ENCODE measurements around the gene NOXO1. TPM values are rescaled to one million over a fixed set of nuclear protein-coding genes. Genes with fewer than 3 reads are reported as not detected.
A peak's percentile ranks its signal among the peaks of the same experiment; 100 is the strongest.

The NOXO1 gene
- total RNA-seq, 1 donor from 2014 or later: 0.42 TPM

DNA sequence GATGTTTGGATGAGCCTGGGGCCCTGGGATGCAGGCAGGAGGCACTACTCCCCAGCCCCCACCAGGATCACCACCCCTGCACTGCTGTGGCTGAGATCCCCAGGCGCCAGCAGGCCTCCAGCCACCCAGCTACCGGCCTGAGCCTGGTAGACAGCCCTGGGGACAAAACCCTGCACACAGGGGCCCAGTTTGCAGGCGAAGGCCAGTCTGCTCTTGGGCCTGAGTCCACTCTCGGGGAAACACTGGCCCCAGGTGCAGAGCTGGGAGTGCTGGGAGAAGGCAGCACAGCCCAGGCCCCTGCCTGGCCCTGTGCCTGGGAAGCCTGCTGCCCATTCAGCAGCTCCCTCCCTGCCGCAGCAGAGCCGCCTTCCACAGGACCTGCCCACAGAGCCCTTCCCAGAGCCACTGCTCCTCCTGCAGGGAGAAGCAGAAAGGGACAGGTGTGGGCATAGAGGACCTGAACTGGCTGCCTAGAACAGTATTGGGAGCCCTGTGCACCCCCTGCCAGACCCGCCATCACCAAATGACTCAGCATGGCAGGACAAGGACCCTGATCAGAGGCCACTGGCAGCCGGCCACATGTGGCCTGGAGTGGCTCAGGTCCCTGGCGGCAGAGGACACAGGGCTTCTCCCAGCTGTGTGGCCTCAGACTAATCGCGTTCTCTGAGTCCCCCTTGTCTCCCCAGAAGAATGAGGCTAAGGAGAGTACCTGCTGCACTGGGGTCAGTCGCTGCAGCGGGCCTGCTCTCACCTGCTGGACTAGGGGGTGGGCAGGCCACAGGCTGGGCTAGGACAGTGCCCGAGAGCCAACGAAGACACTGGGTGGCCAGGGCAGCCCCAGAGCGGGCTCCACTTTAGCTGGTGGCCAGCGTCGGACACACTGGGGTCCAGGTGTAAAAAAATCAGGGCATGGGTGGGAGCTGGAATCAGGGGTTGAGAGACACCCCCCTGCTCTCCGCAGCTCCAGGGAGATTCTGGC, 48.9 kb downstream of the NOXO1 start:
- Mint-ChIP-seq H3K27me3 (ENCODE audit: low read depth) (peaks cover 9% of the 10 kb centered on the region), H3K4me1 (peaks cover 5% of the 10 kb centered on the region), H3K9me3 (no peaks in the 10 kb centered on the region), H3K4me3 (no peak overlapping the region), H3K27ac (no peak overlapping the region), H3K36me3 (peaks cover 7% of the 10 kb centered on the region)
- TF ChIP-seq CTCF (IDR thresholded peaks at IDR 0.05; ENCODE audit: unreplicated experiment): no peak
- no peak for DNase-seq (ENCODE audit: low spot score in 2 of 2, unreplicated experiment in 2 of 2)

DNA sequence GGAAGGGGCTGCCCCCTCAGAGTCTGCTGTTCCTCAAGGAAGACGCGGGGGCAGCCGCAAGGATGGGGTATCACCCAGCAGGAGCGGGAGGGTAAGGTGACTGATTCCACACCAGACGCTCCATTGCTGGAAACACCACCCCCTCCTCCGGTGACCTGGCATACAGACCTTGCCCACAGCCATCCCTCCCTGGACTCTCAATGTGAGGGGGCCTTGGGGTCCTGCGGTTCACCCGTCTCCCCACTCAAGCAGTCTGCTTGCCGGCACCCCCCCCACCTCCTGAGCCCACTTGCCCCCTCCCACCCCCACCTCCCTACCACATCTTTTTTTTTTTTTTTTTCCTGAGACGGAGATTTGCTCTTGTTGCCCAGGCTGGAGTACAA, 50.9 kb downstream of the NOXO1 start:
- Mint-ChIP-seq H3K4me1 (peaks cover 16% of the 10 kb centered on the region), H3K9me3 (no peaks in the 10 kb centered on the region), H3K27ac (no peak overlapping the region), H3K4me3 (no peak overlapping the region), H3K27me3 (ENCODE audit: low read depth) (peaks cover 9% of the 10 kb centered on the region), H3K36me3 (peaks cover 2% of the 10 kb centered on the region)
- DNase-seq (ENCODE audit: low spot score in 2 of 2, unreplicated experiment in 2 of 2): no peak
- no peak for TF ChIP-seq CTCF (IDR thresholded peaks at IDR 0.05; ENCODE audit: unreplicated experiment)

- H3K4me1 Mint-ChIP-seq: peaks cover 19% of the 10 kb centered on the region
- TF ChIP-seq CTCF (IDR thresholded peaks at IDR 0.05; ENCODE audit: unreplicated experiment): peak; percentile 99
- peaks cover 2% of the 10 kb centered on the region for H3K36me3 Mint-ChIP-seq
- peaks cover 9% of the 10 kb centered on the region for H3K27me3 Mint-ChIP-seq (ENCODE audit: low read depth)
- no peaks in the 10 kb centered on the region for H3K9me3 Mint-ChIP-seq
- peak; percentile 94 to 99 for DNase-seq (ENCODE audit: low spot score in 2 of 2, unreplicated experiment in 2 of 2)
- no peak overlapping the region for H3K27ac Mint-ChIP-seq
- H3K4me3 Mint-ChIP-seq: peak overlapping the region; percentile 58
Measured at GRCh38 chr16:1929578-1930337, 51.5 kb downstream of the NOXO1 start.

- Mint-ChIP-seq H3K27ac (peak overlapping the region; percentile 63), H3K36me3 (peaks cover 2% of the 10 kb centered on the region), H3K4me1 (peaks cover 23% of the 10 kb centered on the region), H3K27me3 (ENCODE audit: low read depth) (peaks cover 9% of the 10 kb centered on the region), H3K4me3 (peak overlapping the region; percentile 65), H3K9me3 (no peaks in the 10 kb centered on the region)
- no peak for TF ChIP-seq CTCF (IDR thresholded peaks at IDR 0.05; ENCODE audit: unreplicated experiment)
- DNase-seq (ENCODE audit: low spot score in 2 of 2, unreplicated experiment in 2 of 2): no peak
Measured at GRCh38 chr16:1929105-1929504, 52.2 kb downstream of the NOXO1 start.

Other genes starting within 250 kb of the NOXO1 start
- 56.6 to 58.4 TPM (median 57.7 TPM) in 3 replicates for gene NME3, start 209.9 kb downstream of the NOXO1 start, total RNA-seq
- gene EME2, start 208.7 kb downstream of the NOXO1 start, total RNA-seq: 32.3 to 41.5 TPM (median 35.2 TPM) in 3 replicates
- gene MRPS34, start 208.3 kb downstream of the NOXO1 start, total RNA-seq: 62.2 to 65.3 TPM (median 63.9 TPM) in 3 replicates
- gene SPSB3, start 198.9 kb downstream of the NOXO1 start, total RNA-seq: 49.6 to 51.4 TPM (median 50.0 TPM) in 3 replicates
- 62.9 to 65.3 TPM (median 63.6 TPM) in 3 replicates for gene NUBP2, start 198.5 kb downstream of the NOXO1 start, total RNA-seq
- 0.34 to 0.63 TPM (median 0.35 TPM) in 3 replicates for gene IGFALS, start 187.8 kb downstream of the NOXO1 start, total RNA-seq
- 27.8 to 29.8 TPM (median 29.7 TPM) in 3 replicates for gene HAGH, start 154.6 kb downstream of the NOXO1 start, total RNA-seq
- 21.3 to 24.1 TPM (median 23.1 TPM) in 3 replicates for gene FAHD1, start 154.3 kb downstream of the NOXO1 start, total RNA-seq
- gene MEIOB, start 109.3 kb downstream of the NOXO1 start, total RNA-seq: not detected in 3 replicates
- gene HS3ST6, start 63.1 kb downstream of the NOXO1 start, total RNA-seq: 0.22 to 0.36 TPM in 2 of 3 replicates, not detected in the other
- gene MSRB1, start 38.3 kb downstream of the NOXO1 start, total RNA-seq: 13.1 to 14.1 TPM (median 13.4 TPM) in 3 replicates
- 0.40 to 0.45 TPM in 2 of 3 replicates, not detected in the other for gene RPL3L, start 26.8 kb downstream of the NOXO1 start, total RNA-seq
- 92.9 to 103 TPM (median 95.0 TPM) in 3 replicates for gene NDUFB10, start 21.9 kb downstream of the NOXO1 start, total RNA-seq
- 2,265 to 2,496 TPM (median 2,379 TPM) in 3 replicates for gene RPS2, start 16.6 kb downstream of the NOXO1 start, total RNA-seq
- not detected in 3 replicates for gene RNF151, start 14.6 kb downstream of the NOXO1 start, total RNA-seq
- gene TBL3, start 9.4 kb downstream of the NOXO1 start, total RNA-seq: 35.5 to 40.6 TPM (median 37.2 TPM) in 3 replicates
- gene GFER, start 2.7 kb upstream of the NOXO1 start, total RNA-seq: 22.8 to 26.5 TPM (median 23.7 TPM) in 3 replicates
- gene SYNGR3, start 8.5 kb upstream of the NOXO1 start, total RNA-seq: 0.49 to 1.3 TPM (median 1.0 TPM) in 3 replicates
- 50.6 to 52.7 TPM (median 52.7 TPM) in 3 replicates for gene ZNF598, start 28.4 kb upstream of the NOXO1 start, total RNA-seq
- 14.0 to 16.1 TPM (median 15.4 TPM) in 3 replicates for gene NPW, start 38.3 kb upstream of the NOXO1 start, total RNA-seq
- gene NHERF2, start 45.4 kb upstream of the NOXO1 start, total RNA-seq: 48.1 to 55.1 TPM (median 51.3 TPM) in 3 replicates
- 27.6 to 31.1 TPM (median 29.7 TPM) in 3 replicates for gene NTHL1, start 66.4 kb upstream of the NOXO1 start, total RNA-seq
- 242 to 250 TPM (median 243 TPM) in 3 replicates for gene TSC2, start 66.5 kb upstream of the NOXO1 start, total RNA-seq
- gene PKD1, start 154.4 kb upstream of the NOXO1 start, total RNA-seq: 173 to 183 TPM (median 175 TPM) in 3 replicates
- gene RAB26, start 167.2 kb upstream of the NOXO1 start, total RNA-seq: 1.1 to 1.5 TPM (median 1.3 TPM) in 3 replicates
- 63.1 to 68.5 TPM (median 66.1 TPM) in 3 replicates for gene TRAF7, start 174.3 kb upstream of the NOXO1 start, total RNA-seq
- gene CASKIN1, start 215.1 kb upstream of the NOXO1 start, total RNA-seq: 8.9 to 9.8 TPM (median 9.8 TPM) in 3 replicates
- 45.9 to 49.0 TPM (median 47.2 TPM) in 3 replicates for gene MLST8, start 224.0 kb upstream of the NOXO1 start, total RNA-seq
- gene BRICD5, start 229.4 kb upstream of the NOXO1 start, total RNA-seq: 11.9 to 14.4 TPM (median 13.0 TPM) in 3 replicates
- gene PGP, start 233.4 kb upstream of the NOXO1 start, total RNA-seq: 15.2 to 17.9 TPM (median 16.8 TPM) in 3 replicates
- 29.3 to 36.3 TPM (median 33.0 TPM) in 3 replicates for gene E4F1, start 242.1 kb upstream of the NOXO1 start, total RNA-seq